GM18498 (cell line): ENCODE results near the gene FGGY.
"Not testable (repeated sequence)": the region's sequence is repeated elsewhere in the genome, so short reads cannot be mapped to it uniquely, and the experiment has no call there.

Source experiments
- ATAC-seq: cut with Tn5 transposase; IDR thresholded peaks from one replicate; pipeline ENCODE4 v1.9.1; 2021; ENCODE audit warnings: mild to moderate bottlenecking, moderate library complexity; ENCODE audit not compliant: unreplicated experiment

FGGY gene

GRCh38 chr1:59296358-59297256 is at the start of gene FGGY:
Gene FGGY (plus strand): TSS chr1:59297094. CDS start chr1:59321550, 24,456 bp downstream.
- peak; percentile 97 for ATAC-seq

GRCh38 chr1:59248758-59249157 is 48.1 kb upstream of the FGGY start:
- no peak for ATAC-seq

GRCh38 chr1:59249396-59250137 is 47.3 kb upstream of the FGGY start:
- no peak for ATAC-seq

- not testable (repeated sequence) for ATAC-seq
Measured at GRCh38 chr1:59251061-59251460, 45.8 kb upstream of the FGGY start.

- not testable (repeated sequence) for ATAC-seq
Measured at GRCh38 chr1:59256429-59256828, 40.5 kb upstream of the FGGY start.

GRCh38 chr1:59258412-59259032 is 38.4 kb upstream of the FGGY start:
- ATAC-seq, result no peak

GRCh38 chr1:59261537-59261936 is 35.4 kb upstream of the FGGY start:
- no peak for ATAC-seq

GRCh38 chr1:59262631-59263030 is 34.3 kb upstream of the FGGY start:
- no peak for ATAC-seq

- ATAC-seq, result no peak
Measured at GRCh38 chr1:59263111-59263510, 33.8 kb upstream of the FGGY start.

- no peak for ATAC-seq
Measured at GRCh38 chr1:59265622-59266021, 31.3 kb upstream of the FGGY start.

- ATAC-seq, result peak; percentile 90
Measured at GRCh38 chr1:59266180-59266926, 30.5 kb upstream of the FGGY start.

GRCh38 chr1:59266927-59267293 is 30.0 kb upstream of the FGGY start:
- peak; percentile 69 for ATAC-seq

GRCh38 chr1:59268406-59268805 is 28.5 kb upstream of the FGGY start:
- ATAC-seq, result no peak

- ATAC-seq, result no peak
Measured at GRCh38 chr1:59271561-59272260, 25.2 kb upstream of the FGGY start.

GRCh38 chr1:59272507-59272906 is 24.4 kb upstream of the FGGY start:
- ATAC-seq, result no peak

- no peak for ATAC-seq
Measured at GRCh38 chr1:59276439-59276851, 20.4 kb upstream of the FGGY start.

GRCh38 chr1:59278780-59279354 is 18.0 kb upstream of the FGGY start:
- no peak for ATAC-seq

GRCh38 chr1:59279645-59280044 is 17.2 kb upstream of the FGGY start:
- no peak for ATAC-seq

GRCh38 chr1:59282951-59283350 is 13.9 kb upstream of the FGGY start:
- no peak for ATAC-seq

GRCh38 chr1:59285691-59286090 is 11.2 kb upstream of the FGGY start:
- no peak for ATAC-seq
